Naive thymus-derived CD4-positive, alpha-beta T cell (primary cell): ENCODE measurements around the gene CSRP3. TPM values are rescaled to one million over a fixed set of nuclear protein-coding genes. Genes with fewer than 3 reads are reported as not detected.

Experiments used
- ATAC-seq: fragments of 150-1000 bp; cut with Tn5 transposase; 2 replicates; pipeline ENCODE4 v1.10.0; 2021; ENCODE audit warnings: mild to moderate bottlenecking, moderate library complexity
- CTCF ChIA-PET: fragments of 350-600 bp; sonication (Branson Sonifier 250); formaldehyde crosslinking; loops from one replicate; lab custom pipeline; 2021; ENCODE audit warnings: antibody characterized with exemption; lab: Charles Lee
- POLR2A ChIA-PET: fragments of 350-600 bp; sonication (Branson Sonifier 250); formaldehyde crosslinking; loops from one replicate; lab custom pipeline; 2021; ENCODE audit warnings: antibody characterized with exemption, inconsistent platforms; lab: Charles Lee
- DNase-seq, 9 donors: peaks; one replicate each; pipeline versions ENCODE4 v3.0.0 to v3.0.0-alpha.2; 2020 to 2022; ENCODE audit warnings: mixed read lengths in 1 of 9
- H3K27ac ChIP-seq: one replicate; pipeline ENCODE4 v1.7.0; 2013; ENCODE audit warnings: mild to moderate bottlenecking, low read depth, low read length, moderate library complexity
- H3K27me3 ChIP-seq, 2 donors: one replicate each; pipeline ENCODE4 v1.7.0; 2013; ENCODE audit warnings: low read length in 2 of 2, mild to moderate bottlenecking in 2 of 2, moderate library complexity in 2 of 2; ENCODE audit not compliant: control insufficient read depth in 2 of 2, insufficient read depth in 2 of 2
- H3K36me3 ChIP-seq, 3 experiments: 1 replicate in 2 of 3; 2 replicates in 1 of 3; pipeline ENCODE4 v1.7.0; 2013; ENCODE audit warnings: low read length in 3 of 3, mild to moderate bottlenecking in 3 of 3, moderate library complexity in 1 of 3; ENCODE audit not compliant: insufficient read depth in 3 of 3, control insufficient read depth in 2 of 3
- H3K4me1 ChIP-seq, 2 donors: one replicate each; pipeline ENCODE4 v1.7.0; 2013; ENCODE audit warnings: low read length in 2 of 2, mild to moderate bottlenecking in 2 of 2, moderate library complexity in 1 of 2; ENCODE audit not compliant: control insufficient read depth in 2 of 2, insufficient read depth in 2 of 2
- H3K4me3 ChIP-seq: 2 replicates; pipeline ENCODE4 v1.7.0; 2013; ENCODE audit warnings: mild to moderate bottlenecking, low read length
- H3K9me3 ChIP-seq, 3 experiments: 1 replicate in 2 of 3; 2 replicates in 1 of 3; pipeline ENCODE4 v1.7.0; 2013; ENCODE audit warnings: low read length in 3 of 3; ENCODE audit not compliant: control insufficient read depth in 2 of 3
- H3K27ac Mint-ChIP-seq, 9 donors: one replicate each; pipeline ENCODE4 v1.8.0; 2020 to 2022; ENCODE audit warnings: mixed read lengths in 9 of 9, mild to moderate bottlenecking in 8 of 9, moderate library complexity in 5 of 9, inconsistent platforms in 2 of 9
- H3K27me3 Mint-ChIP-seq, 5 donors: one replicate each; pipeline ENCODE4 v1.8.0; 2021 to 2022; ENCODE audit warnings: mixed read lengths in 5 of 5, mild to moderate bottlenecking in 1 of 5
- H3K36me3 Mint-ChIP-seq, 5 donors: one replicate each; pipeline ENCODE4 v1.8.0; 2020 to 2022; ENCODE audit warnings: mixed read lengths in 5 of 5, mild to moderate bottlenecking in 3 of 5, inconsistent platforms in 1 of 5
- H3K4me1 Mint-ChIP-seq, 7 donors: one replicate each; pipeline ENCODE4 v1.8.0; 2020 to 2022; ENCODE audit warnings: mixed read lengths in 7 of 7, mild to moderate bottlenecking in 3 of 7, inconsistent platforms in 1 of 7
- H3K4me3 Mint-ChIP-seq, 10 donors: one replicate each; pipeline ENCODE4 v1.8.0; 2020 to 2022; ENCODE audit warnings: mild to moderate bottlenecking in 10 of 10, mixed read lengths in 10 of 10, moderate library complexity in 6 of 10, inconsistent platforms in 2 of 10
- H3K9me3 Mint-ChIP-seq, 11 donors: one replicate each; pipeline ENCODE4 v1.8.0; 2020 to 2022; ENCODE audit warnings: mixed read lengths in 11 of 11, mild to moderate bottlenecking in 4 of 11, inconsistent platforms in 1 of 11, moderate library complexity in 1 of 11
- intact Hi-C, 2 donors: fragments of 100-400 bp; cut with micrococcal nuclease; formaldehyde crosslinking; loops; one replicate each; pipeline ENCODE4 v1.15.1; 2023
- polyA plus RNA-seq, 2 donors: library from polyadenylated mRNA; unstranded; fragments of 300-500 nt; fragmentation: Illumina TruSeq; gene quantifications; one replicate each; pipeline ENCODE4 v1.2.3, GENCODE V29; 2021
- total RNA-seq, 6 experiments: library from RNA in 5 of 6; stranded (reverse) in 5 of 6; gene quantifications; 1 replicate in 5 of 6; 2 replicates in 1 of 6; pipeline ENCODE4 v1.2.3 and lab custom pipeline; 2021 to 2026

The CSRP3 gene
- total and polyA plus RNA-seq, 7 experiments from 2014 or later = not detected

DNA sequence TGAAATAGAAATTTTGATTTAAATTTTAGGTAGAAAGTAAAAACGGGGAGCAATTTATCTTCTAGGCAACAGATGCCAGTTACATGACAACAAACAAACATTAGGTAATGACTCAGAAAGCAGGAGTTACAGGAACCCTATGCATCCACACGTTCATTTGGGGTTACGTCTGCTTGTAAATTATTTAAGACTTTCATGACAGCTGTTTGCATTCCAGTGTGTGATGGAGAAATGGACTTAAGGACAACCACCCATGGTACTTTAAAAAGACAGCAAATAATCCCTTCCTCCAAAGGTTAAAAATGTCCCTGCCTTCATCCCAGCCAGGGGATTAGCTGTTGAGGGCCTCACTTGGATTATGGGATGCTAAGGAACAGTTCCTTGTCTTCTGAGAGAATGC, 27.2 kb upstream of the CSRP3 start:
- no peak overlapping the region for H3K4me3 ChIP-seq
- ATAC-seq (no peak), DNase-seq (no peak)
- no peaks in the 10 kb centered on the region for H3K27me3 ChIP-seq
- Mint-ChIP-seq H3K27ac (no peak overlapping the region), H3K4me1 (peaks cover 0 to 17% (median 0%) of the 10 kb centered on the region in 7 donors), H3K4me3 (no peak overlapping the region), H3K9me3 (peaks cover 0 to 2% (median 0%) of the 10 kb centered on the region in 11 donors), H3K36me3 (peaks cover 0 to 36% (median 0%) of the 10 kb centered on the region in 5 donors), H3K27me3 (peaks cover 0 to 11% (median 0%) of the 10 kb centered on the region in 5 donors)
- CTCF ChIA-PET = no interaction called here
- H3K36me3 ChIP-seq = no peaks in the 10 kb centered on the region
- POLR2A ChIA-PET = no interaction called here
- H3K9me3 ChIP-seq = no peaks in the 10 kb centered on the region
- H3K27ac ChIP-seq = no peak overlapping the region
- H3K4me1 ChIP-seq = no peaks in the 10 kb centered on the region
- intact Hi-C loops = no loop called here

DNA sequence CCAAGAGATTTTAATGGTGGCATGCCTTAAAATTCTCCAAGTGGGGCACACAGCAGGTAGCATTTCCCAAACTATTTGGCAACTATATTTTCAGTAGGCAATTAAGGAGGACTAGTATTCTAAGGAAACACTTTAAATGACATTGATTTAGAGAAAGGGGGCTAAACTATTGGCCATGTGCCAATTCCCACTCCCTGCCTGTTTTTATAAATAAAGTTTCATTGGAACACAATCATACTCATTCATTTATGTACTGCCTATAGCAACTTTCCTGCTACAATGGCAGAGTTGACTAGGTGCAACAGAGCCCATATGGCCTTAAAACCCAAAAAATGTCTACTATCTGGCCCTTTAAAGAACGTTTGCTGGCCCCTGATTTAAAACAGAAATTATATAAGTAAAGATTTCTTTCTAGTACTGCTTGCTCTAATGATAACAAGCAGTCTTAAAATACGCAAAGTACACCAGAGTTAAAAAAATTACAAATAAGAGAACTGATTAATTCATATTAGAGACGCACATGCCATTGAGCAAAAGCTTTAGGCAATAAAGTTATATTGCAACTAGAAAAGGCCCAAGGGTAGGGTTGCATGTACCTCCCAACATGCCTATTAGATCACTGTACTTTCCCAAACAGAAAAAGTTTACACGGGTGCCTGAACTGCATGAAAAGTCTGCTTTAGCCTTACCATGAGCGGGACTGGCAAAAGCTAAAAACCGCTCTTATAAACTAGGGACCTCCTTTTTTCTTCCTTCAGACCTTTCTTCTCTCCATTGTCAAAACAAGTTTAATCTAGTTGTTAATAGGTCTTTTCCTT, 24.8 kb upstream of the CSRP3 start:
- H3K4me3 ChIP-seq = no peak overlapping the region
- peaks cover 0 to 11% (median 0%) of the 10 kb centered on the region in 5 donors for H3K27me3 Mint-ChIP-seq
- intact Hi-C loops = no loop called here
- H3K4me3 Mint-ChIP-seq = no peak overlapping the region
- no peak for DNase-seq
- H3K27ac ChIP-seq = no peak overlapping the region
- peaks cover 0 to under 1% (median 0%) of the 10 kb centered on the region in 11 donors for H3K9me3 Mint-ChIP-seq
- ChIA-PET CTCF (no interaction called here), POLR2A (no interaction called here)
- H3K36me3 Mint-ChIP-seq = peaks cover 0 to 45% (median 0%) of the 10 kb centered on the region in 5 donors
- no peaks in the 10 kb centered on the region for H3K9me3 ChIP-seq
- no peak for ATAC-seq
- H3K27ac Mint-ChIP-seq = no peak overlapping the region
- peaks cover 0 to 15% (median 0%) of the 10 kb centered on the region in 7 donors for H3K4me1 Mint-ChIP-seq
- no peaks in the 10 kb centered on the region for H3K4me1 ChIP-seq
- no peaks in the 10 kb centered on the region for H3K27me3 ChIP-seq
- no peaks in the 10 kb centered on the region for H3K36me3 ChIP-seq

DNA sequence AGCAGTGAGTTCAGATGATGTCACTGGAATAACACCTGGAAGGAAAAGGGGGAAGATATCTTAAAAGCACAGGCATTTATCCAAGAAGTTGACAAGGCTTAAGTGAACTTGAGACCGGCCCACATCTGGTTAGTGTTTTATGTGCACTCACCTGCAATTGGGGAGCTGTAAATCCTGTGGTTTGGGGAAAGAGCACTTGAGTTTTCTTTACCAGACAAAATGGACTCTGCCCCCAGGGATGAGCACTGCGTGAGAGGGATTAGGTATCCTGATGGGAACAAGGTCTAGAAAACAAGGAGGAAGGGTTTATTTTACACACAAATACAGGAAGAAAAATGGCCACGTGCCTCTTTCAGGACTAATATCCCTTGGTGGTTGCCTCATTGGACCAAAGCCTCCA, 23.8 kb upstream of the CSRP3 start:
- intact Hi-C loops = no loop called here
- H3K27me3 ChIP-seq = no peaks in the 10 kb centered on the region
- H3K4me1 ChIP-seq = no peaks in the 10 kb centered on the region
- Mint-ChIP-seq H3K36me3 (peaks cover 0 to 43% (median 0%) of the 10 kb centered on the region in 5 donors), H3K4me1 (peaks cover 0 to 11% (median 0%) of the 10 kb centered on the region in 7 donors), H3K27me3 (peaks cover 0 to 11% (median 0%) of the 10 kb centered on the region in 5 donors), H3K9me3 (no peaks in the 10 kb centered on the region), H3K4me3 (no peak overlapping the region), H3K27ac (no peak overlapping the region)
- H3K27ac ChIP-seq = no peak overlapping the region
- no peak for ATAC-seq
- POLR2A ChIA-PET = no interaction called here
- CTCF ChIA-PET = no interaction called here
- no peak overlapping the region for H3K4me3 ChIP-seq
- H3K9me3 ChIP-seq = no peaks in the 10 kb centered on the region
- H3K36me3 ChIP-seq = no peaks in the 10 kb centered on the region
- no peak for DNase-seq

DNA sequence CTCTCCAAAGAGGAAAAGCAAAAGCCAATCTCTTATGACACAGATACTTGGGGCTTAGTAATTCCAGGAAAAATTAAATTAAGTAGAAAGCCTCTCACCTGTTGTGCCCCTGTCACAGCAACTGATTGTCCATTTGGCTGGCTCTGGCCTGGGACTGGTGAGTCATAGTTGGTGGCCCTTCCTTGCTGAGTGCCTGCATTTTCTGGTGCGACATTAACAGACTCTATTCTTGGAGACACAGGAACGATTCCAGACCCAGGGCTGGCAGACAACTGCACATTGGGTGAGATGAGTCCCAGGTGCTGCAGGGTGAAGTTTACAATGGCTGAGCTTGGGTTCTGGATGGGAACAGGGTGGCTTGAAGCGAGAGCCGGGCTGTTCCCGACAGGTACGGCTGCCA, 23.3 kb upstream of the CSRP3 start:
- H3K9me3 Mint-ChIP-seq = no peaks in the 10 kb centered on the region
- ChIA-PET CTCF (no interaction called here), POLR2A (no interaction called here)
- Histone ChIP-seq H3K4me3 (no peak overlapping the region), H3K36me3 (no peaks in the 10 kb centered on the region), H3K27me3 (no peaks in the 10 kb centered on the region), H3K27ac (no peak overlapping the region), H3K4me1 (no peaks in the 10 kb centered on the region), H3K9me3 (no peaks in the 10 kb centered on the region)
- H3K27ac Mint-ChIP-seq = no peak overlapping the region
- DNase-seq = no peak
- H3K27me3 Mint-ChIP-seq = peaks cover 0 to 11% (median 0%) of the 10 kb centered on the region in 5 donors
- intact Hi-C loops = no loop called here
- H3K4me3 Mint-ChIP-seq = no peak overlapping the region
- H3K36me3 Mint-ChIP-seq = peaks cover 0 to 41% (median 0%) of the 10 kb centered on the region in 5 donors
- H3K4me1 Mint-ChIP-seq = peaks cover 0 to 7% (median 0%) of the 10 kb centered on the region in 7 donors
- ATAC-seq = no peak

DNA sequence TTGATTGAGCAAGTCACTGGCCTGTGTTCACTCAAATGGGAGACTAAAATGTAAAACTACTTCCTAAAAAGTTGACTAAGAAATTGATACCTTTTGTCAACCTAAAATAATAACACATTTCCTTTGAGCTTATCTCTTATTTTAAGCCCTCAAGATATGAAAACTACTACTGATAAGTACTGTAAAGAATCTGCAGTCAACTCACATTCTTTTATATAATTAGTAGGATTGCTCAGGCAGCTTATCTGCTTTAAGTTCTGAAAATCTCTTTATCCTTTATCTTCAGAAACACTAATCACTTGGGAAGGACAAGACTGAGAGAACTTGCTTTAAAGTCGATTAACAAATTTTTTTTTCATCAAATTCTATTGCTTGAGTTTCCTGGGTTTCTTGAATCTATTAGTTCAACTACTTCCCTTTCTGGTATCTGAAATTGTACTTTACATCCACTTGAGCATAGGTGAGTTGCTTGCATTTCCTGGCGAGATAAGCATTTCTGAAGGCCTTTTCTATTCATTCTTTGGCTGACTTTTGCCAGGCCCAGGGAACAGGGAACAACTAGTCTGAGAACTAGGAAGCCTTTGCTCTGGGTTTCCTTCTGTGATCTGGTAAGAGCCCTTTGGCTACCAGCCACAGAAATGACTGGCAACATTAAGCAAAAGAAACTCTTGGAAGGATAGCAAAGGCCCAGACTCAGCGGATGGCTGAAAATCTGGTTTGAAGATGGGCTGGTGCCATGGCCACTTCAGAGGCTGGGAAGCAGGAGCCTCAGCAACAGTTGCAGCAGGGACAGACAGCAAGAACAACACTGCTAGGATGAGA, 19.3 kb upstream of the CSRP3 start:
- H3K4me1 ChIP-seq = no peaks in the 10 kb centered on the region
- Mint-ChIP-seq H3K9me3 (peaks cover 0 to 2% (median 0%) of the 10 kb centered on the region in 11 donors), H3K4me3 (no peak overlapping the region), H3K27me3 (peaks cover 0 to 5% (median 4%) of the 10 kb centered on the region in 5 donors), H3K27ac (no peak overlapping the region), H3K4me1 (no peaks in the 10 kb centered on the region), H3K36me3 (peaks cover 0 to 34% (median 0%) of the 10 kb centered on the region in 5 donors)
- H3K4me3 ChIP-seq = no peak overlapping the region
- POLR2A ChIA-PET = no interaction called here
- DNase-seq (no peak), ATAC-seq (no peak)
- no peaks in the 10 kb centered on the region for H3K27me3 ChIP-seq
- CTCF ChIA-PET = no interaction called here
- no peak overlapping the region for H3K27ac ChIP-seq
- H3K36me3 ChIP-seq = no peaks in the 10 kb centered on the region
- no peaks in the 10 kb centered on the region for H3K9me3 ChIP-seq
- intact Hi-C loops = no loop called here

DNA sequence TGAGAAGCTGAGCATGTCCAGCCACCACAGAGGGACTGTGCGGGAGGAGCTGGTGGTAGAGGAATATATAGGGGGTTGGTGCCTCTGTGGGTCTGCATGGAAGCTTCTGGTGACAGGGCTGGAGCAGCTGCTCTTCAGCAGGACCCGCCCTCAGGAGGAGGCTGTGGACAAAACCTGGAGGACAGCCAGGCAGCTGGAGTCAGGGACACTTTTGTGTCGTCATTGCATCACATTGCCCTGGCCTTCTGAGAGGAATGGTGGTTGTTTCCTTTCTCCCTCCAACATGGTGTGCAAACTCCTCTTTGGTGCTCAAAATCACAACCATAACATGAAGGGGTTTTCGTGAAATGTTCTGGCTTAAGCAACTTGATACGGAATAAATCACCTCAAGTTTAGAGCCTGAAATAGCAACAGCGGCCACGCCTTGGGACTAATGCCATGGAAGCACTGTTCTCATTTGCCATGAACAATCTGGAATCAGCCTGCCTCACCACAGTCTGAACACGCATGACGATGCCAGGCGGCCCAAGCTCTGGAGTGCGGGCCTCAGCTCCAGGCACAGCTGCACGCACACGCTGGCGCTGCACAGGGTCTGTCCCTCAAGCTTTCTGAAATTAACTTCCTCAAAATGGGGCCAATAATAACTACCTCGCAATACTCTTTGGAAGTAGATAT, 17.1 kb upstream of the CSRP3 start:
- no peak for ATAC-seq
- intact Hi-C loops = no loop called here
- no peak overlapping the region for H3K27ac Mint-ChIP-seq

More for the DNA sequence above, 17.1 kb upstream of the CSRP3 start:
- POLR2A ChIA-PET = no interaction called here
- H3K27me3 Mint-ChIP-seq = peaks cover 0 to 22% (median 9%) of the 10 kb centered on the region in 5 donors
- peaks cover 0 to 2% (median 0%) of the 10 kb centered on the region in 11 donors for H3K9me3 Mint-ChIP-seq
- Histone ChIP-seq H3K9me3 (no peaks in the 10 kb centered on the region), H3K27me3 (no peaks in the 10 kb centered on the region), H3K27ac (no peak overlapping the region), H3K36me3 (no peaks in the 10 kb centered on the region), H3K4me3 (no peak overlapping the region), H3K4me1 (no peaks in the 10 kb centered on the region)
- H3K4me3 Mint-ChIP-seq = no peak overlapping the region
- CTCF ChIA-PET = no interaction called here
- H3K4me1 Mint-ChIP-seq = no peaks in the 10 kb centered on the region
- DNase-seq = no peak
- H3K36me3 Mint-ChIP-seq = peaks cover 0 to 15% (median 0%) of the 10 kb centered on the region in 5 donors
